HFF-Myc (cell line): ENCODE measurements around the gene DCAF6.

ENCODE experiments used
- DNase-seq: peaks from one replicate; pipeline ENCODE4 v3.0.0-alpha.2; 2011; ENCODE audit warnings: low read depth; ENCODE audit errors: extremely low read depth
- H3K4me3 ChIP-seq: replicated peaks from 2 replicates; pipeline ENCODE4 v1.5.1; 2011; ENCODE audit warnings: low read depth, mild to moderate bottlenecking, control low read depth, low read length
- CTCF ChIP-seq: IDR thresholded peaks from 2 replicates; pipeline ENCODE4 v1.5.1; 2012; ENCODE audit warnings: mild to moderate bottlenecking, low read depth, low read length, control low read depth; ENCODE audit errors: missing control alignments

The DCAF6 gene

GRCh38 chr1:168104535-168104934 is 168.1 kb downstream of the DCAF6 start:
- no peak for TF ChIP-seq CTCF
- no peak for DNase-seq
- no peak overlapping the region for H3K4me3 ChIP-seq

- TF ChIP-seq CTCF: no peak
- no peak overlapping the region for H3K4me3 ChIP-seq
- DNase-seq: no peak
These were observed 169.4 kb downstream of the DCAF6 start for GRCh38 chr1:168105846-168106245.

- TF ChIP-seq CTCF: no peak
These were observed 169.8 kb downstream of the DCAF6 start for GRCh38 chr1:168106274-168106673.

GRCh38 chr1:168110896-168111545 is 174.5 kb downstream of the DCAF6 start:
- no peak for TF ChIP-seq CTCF
- DNase-seq: no peak
- no peak overlapping the region for H3K4me3 ChIP-seq

More at GRCh38 chr1:168106274-168106673, 169.8 kb downstream of the DCAF6 start:
- H3K4me3 ChIP-seq: no peak overlapping the region
- no peak for DNase-seq

- DNase-seq: peak; percentile 22
- TF ChIP-seq CTCF: no peak
- H3K4me3 ChIP-seq: no peak overlapping the region
These were observed 176.3 kb downstream of the DCAF6 start for GRCh38 chr1:168112673-168113305.

GRCh38 chr1:168114845-168115244 is 178.4 kb downstream of the DCAF6 start:
- no peak for TF ChIP-seq CTCF
- no peak for DNase-seq
- H3K4me3 ChIP-seq: no peak overlapping the region
